Smooth muscle cell (in vitro differentiated cells): ENCODE measurements around the gene PRLR. TPM values are rescaled to one million over a fixed set of nuclear protein-coding genes. Genes with fewer than 3 reads are reported as not detected.
"Not testable (repeated sequence)": the region's sequence is repeated elsewhere in the genome, so short reads cannot be mapped to it uniquely, and the experiment has no call there.

Experiments
- DNase-seq: peaks from one replicate; lab custom pipeline; 2025; ENCODE audit not compliant: unreplicated experiment; lab: John Stamatoyannopoulos, UW
- H2AFZ ChIP-seq: fragments of 200-600 bp; sonication (generic); 2 replicates; pipeline ENCODE4 v1.6.0; 2016; ENCODE audit warnings: antibody characterized with exemption, low read depth, mild to moderate bottlenecking
- H3F3A ChIP-seq: fragments of 200-600 bp; sonication (generic); 2 replicates; pipeline ENCODE4 v1.6.0; 2017; ENCODE audit warnings: antibody characterized with exemption, low read depth
- H3K27ac ChIP-seq: fragments of 200-600 bp; sonication (generic); 2 replicates; pipeline ENCODE4 v1.5.1; 2016; ENCODE audit warnings: low read depth, mild to moderate bottlenecking
- H3K27me3 ChIP-seq: fragments of 200-600 bp; sonication (generic); 2 replicates; pipeline ENCODE4 v1.6.1; 2016; ENCODE audit warnings: low read depth, mild to moderate bottlenecking
- H3K36me3 ChIP-seq: fragments of 200-600 bp; sonication (generic); 2 replicates; pipeline ENCODE4 v1.5.1; 2016; ENCODE audit warnings: low read depth
- H3K4me1 ChIP-seq: fragments of 200-600 bp; sonication (generic); 2 replicates; pipeline ENCODE4 v1.5.1; 2016; ENCODE audit warnings: low read depth
- H3K4me2 ChIP-seq: fragments of 200-600 bp; sonication (generic); 2 replicates; pipeline ENCODE4 v1.6.0; 2016; ENCODE audit warnings: mild to moderate bottlenecking
- H3K4me3 ChIP-seq: fragments of 200-600 bp; sonication (generic); 2 replicates; pipeline ENCODE4 v1.5.1; 2016; ENCODE audit warnings: mild to moderate bottlenecking
- H3K79me2 ChIP-seq: fragments of 200-600 bp; sonication (generic); 2 replicates; pipeline ENCODE4 v1.6.0; 2016; ENCODE audit warnings: low read depth, mild to moderate bottlenecking
- H3K9ac ChIP-seq: fragments of 200-600 bp; sonication (generic); 2 replicates; pipeline ENCODE4 v1.6.0; 2016; ENCODE audit warnings: low read depth
- H3K9me3 ChIP-seq: fragments of 200-600 bp; sonication (generic); replicated peaks from 2 replicates; pipeline ENCODE4 v1.5.1; 2016; ENCODE audit warnings: low read depth
- H4K20me1 ChIP-seq: fragments of 200-600 bp; sonication (generic); 2 replicates; pipeline ENCODE4 v1.6.0; 2016; ENCODE audit warnings: low read depth
- WGBS: methylation state at CpG from one replicate; pipeline ENCODE4 v1.1.7; 2016; ENCODE audit warnings: low lambda C conversion rate; 5-methylcytosine and 5-hydroxymethylcytosine counted together
- polyA plus RNA-seq: library from polyadenylated mRNA; unstranded; fragments of >200 nt; fragmentation: Nextera tagmentation; extraction: Ambion mirVana; gene quantifications from 2 replicates; pipeline ENCODE4 v1.2.1, GENCODE V29; 2016
- total RNA-seq: library from RNA; depleted of rRNA; stranded (reverse); fragments of >200 nt; gene quantifications from 2 replicates; pipeline ENCODE4 v1.2.3, GENCODE V29; 2014
- TF ChIP-seq, protein P1 (sequence below): fragments of 200-600 bp; sonication (generic); IDR thresholded peaks from 2 replicates; pipeline ENCODE4 v1.5.1; 2017; ENCODE audit warnings: borderline replicate concordance, mild to moderate bottlenecking, antibody characterized with exemption; ENCODE audit not compliant: insufficient read depth, poor library complexity, severe bottlenecking

Gene PRLR
- total and polyA plus RNA-seq, 2 experiments from 2014 or later = 2.3 to 47.4 TPM

DNA sequence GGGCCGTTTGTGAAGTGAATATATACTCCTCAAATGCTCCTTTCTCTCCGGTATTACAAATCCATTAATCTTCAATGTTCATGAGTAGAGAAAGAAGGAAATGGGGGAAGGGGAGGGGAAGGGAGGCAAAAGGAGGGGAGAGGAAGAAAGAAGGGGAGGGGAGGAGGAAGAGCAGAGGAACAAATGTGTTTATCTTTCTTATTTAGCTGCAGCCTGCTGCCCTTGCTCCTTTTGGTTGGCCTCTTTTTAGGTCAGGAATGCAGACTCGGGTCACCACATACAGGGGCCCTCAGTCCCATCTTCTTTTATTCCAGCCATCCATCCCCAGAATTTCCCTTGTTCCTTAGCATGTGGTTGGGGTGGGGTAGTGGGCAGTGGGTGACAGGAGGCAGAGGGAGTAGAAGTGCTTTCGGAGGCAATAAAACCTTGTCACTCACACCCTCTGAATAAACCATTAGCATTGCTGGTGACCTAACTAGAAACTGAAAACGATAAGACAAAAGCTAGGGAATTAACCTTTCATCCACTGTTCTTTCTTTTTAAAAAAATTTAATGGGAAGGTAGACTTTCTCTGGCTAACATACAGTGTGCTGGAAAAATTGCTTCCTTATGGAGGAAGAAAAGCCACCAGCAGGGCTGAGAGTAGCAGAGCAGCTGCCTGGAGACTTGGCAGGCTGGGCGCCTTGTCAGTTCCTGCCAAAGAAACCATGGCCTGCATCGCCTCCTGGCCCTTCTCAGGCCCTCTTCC is 16.8 kb upstream of the PRLR start:
- Histone ChIP-seq H3K9me3 (no peaks in the 10 kb centered on the region), H3K36me3 (no peaks in the 10 kb centered on the region), H3K4me3 (no peak overlapping the region), H3K4me2 (no peak overlapping the region), H3K4me1 (no peaks in the 10 kb centered on the region), H2AFZ (no peak overlapping the region), H3K9ac (no peak overlapping the region), H3K79me2 (no peaks in the 10 kb centered on the region), H3K27me3 (no peaks in the 10 kb centered on the region), H3K27ac (no peak overlapping the region), H3F3A (no peaks in the 10 kb centered on the region), H4K20me1 (no peaks in the 10 kb centered on the region)
- TF ChIP-seq, protein P1, sequence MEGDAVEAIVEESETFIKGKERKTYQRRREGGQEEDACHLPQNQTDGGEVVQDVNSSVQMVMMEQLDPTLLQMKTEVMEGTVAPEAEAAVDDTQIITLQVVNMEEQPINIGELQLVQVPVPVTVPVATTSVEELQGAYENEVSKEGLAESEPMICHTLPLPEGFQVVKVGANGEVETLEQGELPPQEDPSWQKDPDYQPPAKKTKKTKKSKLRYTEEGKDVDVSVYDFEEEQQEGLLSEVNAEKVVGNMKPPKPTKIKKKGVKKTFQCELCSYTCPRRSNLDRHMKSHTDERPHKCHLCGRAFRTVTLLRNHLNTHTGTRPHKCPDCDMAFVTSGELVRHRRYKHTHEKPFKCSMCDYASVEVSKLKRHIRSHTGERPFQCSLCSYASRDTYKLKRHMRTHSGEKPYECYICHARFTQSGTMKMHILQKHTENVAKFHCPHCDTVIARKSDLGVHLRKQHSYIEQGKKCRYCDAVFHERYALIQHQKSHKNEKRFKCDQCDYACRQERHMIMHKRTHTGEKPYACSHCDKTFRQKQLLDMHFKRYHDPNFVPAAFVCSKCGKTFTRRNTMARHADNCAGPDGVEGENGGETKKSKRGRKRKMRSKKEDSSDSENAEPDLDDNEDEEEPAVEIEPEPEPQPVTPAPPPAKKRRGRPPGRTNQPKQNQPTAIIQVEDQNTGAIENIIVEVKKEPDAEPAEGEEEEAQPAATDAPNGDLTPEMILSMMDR = no peak
- no peak for DNase-seq
- 69% methylated on average over 7 of the region's 7 CpGs for WGBS

DNA sequence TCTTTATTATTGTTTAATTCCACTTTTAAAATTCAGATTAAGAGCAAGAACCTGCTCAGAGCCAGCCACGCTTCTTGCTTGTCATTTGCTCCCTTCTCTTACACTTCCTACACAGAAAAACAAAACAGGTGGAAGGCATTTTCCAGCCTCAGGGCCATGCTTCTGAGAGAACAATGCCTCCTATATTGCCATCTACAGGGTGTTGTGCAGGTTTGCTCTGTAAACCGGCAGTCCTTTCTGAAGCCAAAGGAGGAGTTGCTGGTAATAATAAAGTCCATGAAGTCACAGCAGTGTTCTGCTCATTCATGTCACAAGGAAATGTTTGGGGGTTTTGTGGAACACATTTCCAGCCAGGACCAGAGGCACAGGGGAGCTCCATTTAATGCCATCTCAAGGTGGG is 16.1 kb upstream of the PRLR start:
- H3K4me3 ChIP-seq = no peak overlapping the region
- H3K36me3 ChIP-seq = no peaks in the 10 kb centered on the region
- no peak for DNase-seq
- no peaks in the 10 kb centered on the region for H3K79me2 ChIP-seq
- TF ChIP-seq, protein P1 = no peak
- no peaks in the 10 kb centered on the region for H3K9me3 ChIP-seq
- no peak overlapping the region for H3K9ac ChIP-seq
- H3K4me2 ChIP-seq = no peak overlapping the region
- H4K20me1 ChIP-seq = no peaks in the 10 kb centered on the region
- H3K27ac ChIP-seq = no peak overlapping the region
- H3K4me1 ChIP-seq = no peaks in the 10 kb centered on the region
- no peak overlapping the region for H2AFZ ChIP-seq
- WGBS = 43% methylated on average over 2 of the region's 2 CpGs
- H3K27me3 ChIP-seq = no peaks in the 10 kb centered on the region
- no peaks in the 10 kb centered on the region for H3F3A ChIP-seq

DNA sequence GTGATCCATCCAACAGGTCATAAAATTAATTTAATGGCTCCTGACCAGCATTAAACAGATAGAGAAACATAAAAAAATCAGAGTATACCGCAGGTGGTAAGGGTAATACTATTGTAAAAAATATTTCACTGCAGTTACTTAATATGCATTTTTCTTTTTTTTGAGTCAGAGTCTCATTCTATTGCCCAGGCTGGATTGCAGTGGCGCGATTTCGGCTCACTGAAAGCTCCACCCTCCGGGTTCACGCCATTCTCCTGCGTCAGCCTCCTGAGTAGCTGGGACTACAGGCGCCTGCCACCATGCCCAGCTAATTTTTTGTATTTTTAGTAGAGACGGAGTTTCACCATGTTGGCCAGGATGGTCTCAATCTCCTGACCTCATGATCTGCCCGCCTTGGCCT is 15.1 kb upstream of the PRLR start:
- not testable (repeated sequence) for H3K4me3 ChIP-seq, H4K20me1 ChIP-seq, H3K27ac ChIP-seq, H3K4me2 ChIP-seq, H3K27me3 ChIP-seq, H3K9me3 ChIP-seq, H3K79me2 ChIP-seq, H3F3A ChIP-seq, H3K36me3 ChIP-seq, DNase-seq, H3K9ac ChIP-seq, H2AFZ ChIP-seq, H3K4me1 ChIP-seq
- WGBS = 94% methylated on average over 10 of the region's 10 CpGs

DNA sequence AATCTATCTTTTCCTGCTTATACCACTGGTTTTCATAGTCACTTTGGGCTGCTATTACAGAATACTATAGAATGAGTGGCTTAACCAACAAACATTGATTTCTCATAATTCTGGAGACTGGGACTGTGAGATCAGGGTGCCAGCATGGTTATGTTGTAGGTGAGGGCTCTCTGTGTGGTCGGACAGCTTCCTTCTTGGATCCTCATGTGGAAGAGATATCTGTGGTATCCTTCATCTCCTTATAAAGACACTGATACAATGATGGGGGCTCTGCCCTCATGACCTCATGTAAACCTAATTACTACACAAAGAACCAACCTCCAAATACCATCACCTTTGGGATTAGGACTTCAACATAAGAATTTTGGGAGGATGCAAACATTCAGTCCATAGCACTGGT is 13.9 kb upstream of the PRLR start:
- TF ChIP-seq, protein P1 = no peak
- H3K36me3 ChIP-seq = no peaks in the 10 kb centered on the region
- H3K4me1 ChIP-seq = no peaks in the 10 kb centered on the region
- 100% methylated on average over 1 of the region's 1 CpG for WGBS
- no peak overlapping the region for H3K4me2 ChIP-seq
- no peaks in the 10 kb centered on the region for H3K27me3 ChIP-seq
- no peaks in the 10 kb centered on the region for H3K9me3 ChIP-seq
- no peak overlapping the region for H3K9ac ChIP-seq
- no peaks in the 10 kb centered on the region for H3K79me2 ChIP-seq
- H3K4me3 ChIP-seq = no peak overlapping the region
- no peaks in the 10 kb centered on the region for H3F3A ChIP-seq
- no peak overlapping the region for H2AFZ ChIP-seq
- no peak for DNase-seq
- no peaks in the 10 kb centered on the region for H4K20me1 ChIP-seq
- H3K27ac ChIP-seq = no peak overlapping the region
